GM18951 (cell line): ENCODE measurements around the gene LGALS1.
"Not testable (repeated sequence)": the region's sequence is repeated elsewhere in the genome, so short reads cannot be mapped to it uniquely, and the experiment has no call there.

Experiments used
- POLR2A ChIP-seq: IDR thresholded peaks from 4 replicates; pipeline ENCODE4 v1.6.1; 2011; ENCODE audit warnings: mild to moderate bottlenecking; ENCODE audit not compliant: insufficient read length, insufficient read depth; ENCODE audit errors: extremely low read depth
- in situ Hi-C: fragments of 300-500 bp; cut with MboI; formaldehyde crosslinking; loops from one replicate; pipeline ENCODE4 v1.12.0; 2022; ENCODE audit warnings: low sequenced_read_pairs, mixed read lengths, inconsistent platforms; ENCODE audit not compliant: unreplicated experiment

The LGALS1 gene

GRCh38 chr22:37677493-37677974 is 2.1 kb downstream of the LGALS1 start:
- in situ Hi-C loops, result no loop called here
- TF ChIP-seq POLR2A, result no peak

- no peak for TF ChIP-seq POLR2A
- in situ Hi-C loops, result no loop called here
These were observed 2.9 kb downstream of the LGALS1 start for GRCh38 chr22:37678372-37678771.

DNA sequence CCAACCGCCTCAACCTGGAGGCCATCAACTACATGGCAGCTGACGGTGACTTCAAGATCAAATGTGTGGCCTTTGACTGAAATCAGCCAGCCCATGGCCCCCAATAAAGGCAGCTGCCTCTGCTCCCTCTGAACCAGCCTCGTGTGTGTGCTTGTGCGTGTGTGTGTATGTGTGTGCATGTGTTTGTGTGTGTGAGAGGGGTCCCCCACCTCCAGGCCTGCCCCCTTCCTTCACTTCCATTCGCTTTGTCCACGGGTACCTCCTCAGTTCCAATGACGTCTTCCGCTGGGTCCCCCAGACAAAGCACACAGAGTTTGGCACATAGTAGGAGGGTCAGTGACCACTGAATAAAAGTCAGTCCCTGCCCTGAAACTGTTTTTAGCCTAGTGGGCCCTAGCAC is 4.2 kb downstream of the LGALS1 start:
- in situ Hi-C loops, result no loop called here
- no peak for TF ChIP-seq POLR2A

GRCh38 chr22:37680191-37680851 is 4.9 kb downstream of the LGALS1 start:
- in situ Hi-C loops, result no loop called here
- peak; percentile 6 for TF ChIP-seq POLR2A

DNA sequence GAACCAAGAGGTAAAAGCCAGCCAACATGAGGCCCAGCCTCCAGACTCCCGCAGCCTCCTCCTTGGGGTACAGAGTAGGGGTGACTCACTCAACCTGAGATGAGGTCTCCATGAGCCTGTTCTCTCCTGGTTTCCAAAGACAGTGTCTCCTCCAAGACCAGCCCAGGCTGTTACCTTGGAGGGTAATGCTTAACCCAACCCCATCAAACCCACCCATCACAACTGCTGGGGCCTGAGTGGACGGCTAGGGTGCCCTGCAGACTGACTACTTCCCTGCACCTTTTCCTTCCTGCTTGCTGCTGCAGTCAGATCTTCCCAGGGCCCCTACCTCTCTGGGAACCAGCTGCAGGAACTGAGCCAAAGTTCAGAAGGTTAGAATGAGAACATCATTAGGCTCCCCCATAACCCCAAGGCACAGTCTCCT is 5.6 kb downstream of the LGALS1 start:
- in situ Hi-C loops, result no loop called here

DNA sequence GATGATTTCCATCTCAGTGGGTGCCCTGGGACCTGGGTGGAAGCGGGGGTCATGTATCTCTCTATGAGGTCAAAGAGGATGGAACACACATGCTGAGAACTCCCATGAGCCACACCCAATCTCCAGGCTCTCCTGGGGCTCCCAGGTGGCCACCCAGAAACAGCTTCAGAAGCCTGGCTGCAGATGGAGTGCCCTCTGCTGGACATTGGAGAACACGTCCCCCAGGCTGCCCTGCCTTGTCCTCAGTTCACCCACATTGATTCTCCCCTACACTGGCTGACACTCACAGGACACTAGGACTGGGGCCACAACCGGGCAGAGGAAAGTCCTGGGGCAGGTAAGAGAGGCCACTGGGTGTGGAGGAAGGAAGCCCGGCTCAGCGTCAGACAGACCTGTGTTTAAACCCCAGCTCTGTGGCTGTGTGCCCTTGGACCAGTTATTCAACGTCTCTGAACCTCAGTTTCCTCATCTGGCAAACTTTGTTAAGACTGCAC is 6.2 kb downstream of the LGALS1 start:
- in situ Hi-C loops, result no loop called here

More for the DNA sequence above, 5.6 kb downstream of the LGALS1 start:
- TF ChIP-seq POLR2A, result no peak

DNA sequence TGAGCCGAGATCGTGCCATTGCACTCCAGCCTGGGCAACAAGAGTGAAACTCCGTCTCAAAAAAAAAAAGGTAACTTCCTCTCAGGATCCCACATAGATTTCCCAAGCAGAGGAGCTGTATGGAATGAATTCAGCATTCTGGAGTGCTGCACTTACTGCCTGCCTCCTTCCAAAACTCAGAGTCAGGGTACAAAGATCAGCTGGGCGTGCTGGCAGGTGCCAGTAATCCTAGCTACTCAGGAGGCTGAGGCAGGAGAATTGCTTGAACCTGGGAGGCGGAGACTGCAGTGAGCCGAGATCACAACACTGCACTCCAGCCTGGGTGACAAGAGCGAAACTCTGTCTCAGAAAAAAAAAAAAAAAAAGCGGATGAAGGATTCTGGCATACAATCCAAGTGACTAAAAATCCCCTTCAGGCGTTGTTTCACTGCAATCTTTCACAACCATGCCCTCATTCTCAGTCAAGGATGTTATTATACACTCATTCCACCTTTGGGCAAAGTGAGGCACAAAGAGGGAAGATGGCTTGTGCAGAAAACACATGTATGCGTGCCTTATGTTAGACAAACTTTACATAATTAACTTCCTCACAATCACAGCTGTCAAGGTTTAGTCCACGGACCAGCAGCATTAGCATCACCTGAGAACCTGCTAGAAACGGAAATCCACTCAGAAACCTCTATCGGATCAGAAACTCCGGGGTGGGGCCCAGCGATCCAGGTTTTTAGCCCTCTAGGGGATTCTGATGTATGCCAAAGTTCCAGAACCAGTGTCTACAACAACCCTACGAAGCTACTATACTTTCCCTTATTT is 9.6 kb downstream of the LGALS1 start:
- in situ Hi-C loops, result no loop called here
- TF ChIP-seq POLR2A, result no peak

More for the DNA sequence above, 6.2 kb downstream of the LGALS1 start:
- no peak for TF ChIP-seq POLR2A

DNA sequence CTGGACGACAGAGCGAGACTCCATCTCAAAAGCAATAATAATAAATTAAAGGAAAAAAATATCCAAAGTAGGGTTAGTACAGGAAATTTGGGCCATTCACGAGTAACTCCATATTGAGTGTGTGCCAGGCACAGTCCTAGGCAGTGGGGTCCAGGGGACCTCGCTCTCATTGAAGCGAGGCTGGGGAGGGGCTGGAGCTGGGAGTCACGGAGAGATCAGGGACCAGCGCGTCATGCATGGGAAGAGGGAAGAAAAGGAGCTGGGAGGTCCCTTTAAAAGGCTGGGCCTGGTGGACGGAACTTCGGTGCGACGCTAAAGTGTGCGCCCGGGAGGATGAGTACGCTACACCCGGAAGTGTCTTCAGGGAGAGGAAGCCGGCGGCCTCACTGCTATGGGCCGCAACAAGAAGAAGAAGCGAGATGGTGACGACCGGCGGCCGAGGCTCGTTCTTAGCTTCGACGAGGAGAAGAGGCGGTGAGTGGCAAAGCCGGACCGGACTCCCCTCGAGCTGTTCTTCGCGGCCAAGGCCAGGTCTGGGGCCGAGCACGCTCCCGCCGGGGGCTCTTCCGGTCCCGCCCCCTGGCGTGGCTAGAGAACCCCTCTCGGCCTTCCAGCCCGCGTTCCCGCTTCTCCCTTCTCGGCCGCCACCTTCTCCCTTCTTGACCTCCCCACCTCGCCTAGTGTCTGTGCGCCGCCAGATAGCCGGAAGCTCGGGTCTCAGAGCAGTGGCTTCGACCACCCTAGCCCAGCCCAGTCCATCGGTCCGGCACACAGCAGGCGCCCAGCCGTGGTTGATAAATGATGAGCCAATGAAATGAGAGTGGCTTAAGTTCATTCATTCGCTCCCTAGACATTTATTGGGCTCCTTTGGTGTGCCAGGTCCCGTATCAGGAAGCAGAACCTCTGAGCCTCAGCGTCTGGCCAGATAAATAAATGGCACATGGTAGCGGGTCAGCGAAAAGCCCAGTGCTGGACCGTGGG is 10.9 kb downstream of the LGALS1 start, which contains the start of gene NOL12:
Gene NOL12 (plus strand): TSS at position 342 of the 981 bp plus-strand sequence. CDS start 50 bp downstream, at position 392.
- TF ChIP-seq POLR2A, result peak; percentile 69
- in situ Hi-C loops, result no loop called here

DNA sequence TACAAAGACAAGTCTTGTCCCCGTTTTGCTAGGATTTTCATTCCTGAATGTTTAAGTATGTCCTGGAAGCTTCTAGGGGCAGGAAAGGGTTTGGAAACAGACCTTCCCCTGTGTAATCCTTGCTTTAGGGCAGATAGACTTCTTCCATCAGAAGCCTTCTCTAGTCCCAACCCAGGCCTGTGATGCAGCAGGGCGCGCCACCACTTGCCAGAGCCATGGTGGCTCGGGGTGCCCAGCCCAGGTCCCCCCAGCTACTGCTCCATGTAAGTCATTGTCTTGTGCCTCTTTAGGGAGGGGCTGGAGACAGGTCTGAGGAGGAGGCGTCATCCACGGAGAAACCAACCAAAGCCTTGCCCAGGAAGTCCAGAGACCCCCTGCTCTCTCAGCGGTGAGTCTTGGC is 15.0 kb downstream of the LGALS1 start:
- in situ Hi-C loops, result no loop called here
- no peak for TF ChIP-seq POLR2A

DNA sequence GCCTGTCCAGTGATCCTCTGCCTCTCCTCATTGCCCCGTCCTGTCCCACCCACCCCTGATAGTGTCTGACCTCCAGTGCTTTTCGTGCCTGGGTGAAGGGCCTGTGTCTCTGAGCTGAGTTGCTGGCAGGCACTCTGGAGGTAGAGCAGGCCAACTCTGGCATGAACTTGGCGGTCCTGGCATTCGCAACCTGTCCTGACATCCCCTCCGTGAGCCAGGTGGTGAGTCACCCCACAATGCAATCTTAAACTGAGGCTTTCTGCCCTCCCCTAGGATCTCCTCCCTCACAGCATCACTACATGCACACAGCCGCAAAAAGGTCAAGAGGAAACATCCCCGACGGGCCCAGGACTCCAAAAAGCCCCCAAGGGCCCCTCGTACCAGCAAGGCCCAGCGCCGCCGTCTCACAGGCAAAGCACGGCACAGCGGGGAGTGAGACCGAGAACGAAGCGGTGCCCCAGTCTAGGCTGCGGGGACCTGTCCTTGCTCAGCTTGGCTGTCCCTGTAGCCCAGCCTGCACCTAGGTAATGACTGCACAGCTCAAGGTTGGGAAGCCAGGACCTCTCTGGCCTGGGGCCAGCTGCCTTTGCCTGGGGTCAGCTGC is 15.6 kb downstream of the LGALS1 start:
- no peak for TF ChIP-seq POLR2A
- in situ Hi-C loops, result no loop called here

DNA sequence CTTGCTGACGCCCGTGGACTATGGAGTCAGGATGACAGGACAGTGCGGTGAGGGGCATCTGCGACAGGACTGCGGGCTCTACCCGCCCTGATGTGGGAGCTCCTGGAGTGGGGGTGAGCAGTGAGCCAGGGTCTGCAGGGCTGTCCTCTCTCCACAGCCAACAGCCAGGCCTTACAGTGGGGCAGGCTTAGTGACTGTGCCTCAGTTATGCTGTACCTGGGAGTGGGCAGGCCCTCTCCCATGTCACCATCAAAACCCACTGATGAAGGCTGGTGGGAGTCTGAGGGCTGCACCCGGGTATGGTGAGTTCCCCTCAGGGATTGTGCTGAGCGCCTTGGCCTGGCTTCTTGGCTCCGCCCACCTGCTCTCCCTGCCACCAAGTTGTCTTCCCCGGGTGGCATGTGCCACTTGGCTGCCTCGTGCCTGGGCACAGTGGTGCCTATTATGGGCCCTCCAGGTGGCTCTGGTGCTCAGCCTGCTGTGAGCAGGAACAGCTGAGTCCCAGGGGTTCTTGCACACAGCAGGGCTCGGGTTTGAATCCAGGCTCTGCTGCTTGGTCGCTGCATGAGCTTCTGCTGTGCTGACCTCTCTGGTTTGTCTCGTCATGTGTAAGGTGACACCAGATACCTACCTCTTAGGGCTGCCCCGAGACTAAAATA is 17.3 kb downstream of the LGALS1 start:
- TF ChIP-seq POLR2A, result no peak
- in situ Hi-C loops, result no loop called here

DNA sequence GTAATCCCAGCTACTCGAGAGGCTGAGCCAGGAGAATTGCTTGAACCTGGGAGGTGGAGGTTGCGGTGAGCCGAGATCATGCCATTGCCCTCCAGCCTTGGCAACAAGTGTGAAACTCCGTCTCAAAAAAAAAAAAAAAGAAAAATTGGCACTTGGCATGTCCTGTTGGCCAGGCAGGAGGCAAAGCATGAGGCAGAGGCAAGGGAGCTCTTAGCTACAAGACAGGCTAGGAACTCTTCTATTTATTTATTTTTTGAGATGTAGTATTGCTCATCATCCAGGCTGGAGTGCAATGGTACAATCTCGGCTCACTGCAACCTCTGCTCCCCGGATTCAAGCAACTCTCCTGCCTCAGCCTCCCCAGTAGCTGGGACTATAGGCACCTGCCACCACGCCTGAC is 18.7 kb downstream of the LGALS1 start:
- in situ Hi-C loops, result not testable (repeated sequence)

DNA sequence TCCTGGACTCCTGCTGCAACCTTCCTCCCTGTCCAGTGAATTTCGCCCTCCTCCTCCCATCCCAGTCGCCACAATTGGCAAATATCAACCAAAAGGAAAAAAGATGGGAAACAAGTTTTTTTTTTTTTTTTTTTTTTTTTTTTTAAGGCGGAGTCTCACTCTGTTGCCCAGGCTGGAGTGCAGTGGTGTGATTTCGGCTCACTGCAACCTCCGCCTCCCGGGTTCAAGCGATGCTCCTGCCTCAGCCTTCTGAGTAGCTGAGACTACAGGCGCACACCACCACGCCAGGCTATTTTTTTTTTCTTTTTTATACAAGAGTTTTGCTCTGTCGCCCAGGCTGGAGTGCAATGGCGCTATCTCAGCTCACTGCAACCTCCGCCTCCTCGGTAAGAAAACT is 20.8 kb downstream of the LGALS1 start:
- in situ Hi-C loops, result not testable (repeated sequence)
